GM12891 (cell line): ENCODE data around the gene IRS4.

Experiments
- PAX5 ChIP-seq: IDR thresholded peaks from 2 replicates; pipeline ENCODE4 v1.6.1; 2011; ENCODE audit warnings: low read length, moderate library complexity, mild to moderate bottlenecking; ENCODE audit not compliant: insufficient read depth, severe bottlenecking
- POLR2A ChIP-seq: IDR thresholded peaks from 2 replicates; pipeline ENCODE4 v1.6.1; 2011; ENCODE audit warnings: low read depth, low read length, control low read depth
- POLR2AphosphoS5 ChIP-seq: IDR thresholded peaks from 2 replicates; pipeline ENCODE4 v1.6.1; 2011; ENCODE audit warnings: low read depth, low read length, control low read depth
- POU2F2 ChIP-seq: IDR thresholded peaks from 2 replicates; pipeline ENCODE4 v1.6.1; 2011; ENCODE audit warnings: low read depth, mild to moderate bottlenecking, control low read depth, low read length, moderate library complexity
- SPI1 ChIP-seq: IDR thresholded peaks from 2 replicates; pipeline ENCODE4 v1.6.1; 2011; ENCODE audit warnings: low read depth, low read length, control low read depth
- TAF1 ChIP-seq: IDR thresholded peaks from 2 replicates; pipeline ENCODE4 v1.6.1; 2011; ENCODE audit warnings: low read depth, low read length, control low read depth

GRCh38 chrX:108696690-108697089, 39.7 kb downstream of the IRS4 start:
- TF ChIP-seq TAF1 (no peak), POLR2AphosphoS5 (no peak), POLR2A (no peak), POU2F2 (no peak), PAX5 (no peak), SPI1 (no peak)
